H9 (cell line): ENCODE data around the gene MARS1. TPM values are rescaled to one million over a fixed set of nuclear protein-coding genes. Genes with fewer than 3 reads are reported as not detected.

Experiments used
- DNase-seq: peaks from one replicate; pipeline ENCODE4 v3.0.0-alpha.2; 2017
- H2AFZ ChIP-seq: one replicate; pipeline ENCODE4 v1.6.1; 2013; ENCODE audit warnings: mild to moderate bottlenecking, low read length, control low read depth, moderate library complexity
- H2AK5ac ChIP-seq: 2 replicates; pipeline ENCODE4 v1.6.1; 2013; ENCODE audit warnings: low read length, control low read depth, mixed read lengths; ENCODE audit not compliant: insufficient read length
- H2BK120ac ChIP-seq: one replicate; pipeline ENCODE4 v1.6.1; 2013; ENCODE audit warnings: low read depth, mild to moderate bottlenecking, low read length, control low read depth, inconsistent platforms; ENCODE audit not compliant: poor library complexity, severe bottlenecking
- H2BK12ac ChIP-seq: 2 replicates; pipeline ENCODE4 v1.6.1; 2013; ENCODE audit warnings: low read length, control low read depth, mixed read lengths, low read depth; ENCODE audit not compliant: insufficient read length
- H2BK15ac ChIP-seq: 2 replicates; pipeline ENCODE4 v1.6.1; 2013; ENCODE audit warnings: low read depth, low read length, control low read depth
- H2BK20ac ChIP-seq: one replicate; pipeline ENCODE4 v1.6.1; 2013; ENCODE audit warnings: low read depth, mild to moderate bottlenecking, low read length, control low read depth, inconsistent platforms; ENCODE audit not compliant: poor library complexity, severe bottlenecking
- H2BK5ac ChIP-seq: 2 replicates; pipeline ENCODE4 v1.6.1; 2013; ENCODE audit warnings: low read length, control low read depth, mixed read lengths; ENCODE audit not compliant: insufficient read length
- H3K14ac ChIP-seq: 2 replicates; pipeline ENCODE4 v1.6.1; 2013; ENCODE audit warnings: low read length, control low read depth; ENCODE audit not compliant: insufficient read depth
- H3K18ac ChIP-seq: 2 replicates; pipeline ENCODE4 v1.6.1; 2013; ENCODE audit warnings: low read depth, mild to moderate bottlenecking, mixed read lengths, low read length, control low read depth; ENCODE audit not compliant: insufficient read length
- H3K23ac ChIP-seq: 2 replicates; pipeline ENCODE4 v1.6.1; 2013; ENCODE audit warnings: low read length, control low read depth, mixed read lengths, low read depth; ENCODE audit not compliant: insufficient read length
- H3K23me2 ChIP-seq: 2 replicates; pipeline ENCODE4 v1.6.1; 2013; ENCODE audit warnings: low read depth, mild to moderate bottlenecking, mixed read lengths, low read length, control low read depth; ENCODE audit not compliant: insufficient read length, poor library complexity, severe bottlenecking
- H3K27ac ChIP-seq: 2 replicates; pipeline ENCODE4 v1.5.1; 2013; ENCODE audit warnings: low read length, control low read depth, mixed read lengths, low read depth; ENCODE audit not compliant: insufficient read length
- H3K27me3 ChIP-seq: 2 replicates; pipeline ENCODE4 v1.6.1; 2013; ENCODE audit warnings: low read length, control low read depth, inconsistent platforms; ENCODE audit not compliant: insufficient read depth
- H3K4ac ChIP-seq: 2 replicates; pipeline ENCODE4 v1.6.1; 2013; ENCODE audit warnings: low read depth, mild to moderate bottlenecking, control low read depth, inconsistent platforms, low read length, moderate library complexity
- H3K4me1 ChIP-seq: 2 replicates; pipeline ENCODE4 v1.6.1; 2013; ENCODE audit warnings: low read length, control low read depth, inconsistent platforms; ENCODE audit not compliant: insufficient read depth
- H3K4me2 ChIP-seq: 2 replicates; pipeline ENCODE4 v1.6.1; 2013; ENCODE audit warnings: low read length, control low read depth, mixed read lengths; ENCODE audit not compliant: insufficient read length, insufficient read depth
- H3K56ac ChIP-seq: 2 replicates; pipeline ENCODE4 v1.6.1; 2013; ENCODE audit warnings: low read depth, mild to moderate bottlenecking, mixed read lengths, low read length, control low read depth; ENCODE audit not compliant: insufficient read length
- H3K79me1 ChIP-seq: 2 replicates; pipeline ENCODE4 v1.6.1; 2013; ENCODE audit warnings: low read depth, mild to moderate bottlenecking, moderate library complexity, low read length, control low read depth, inconsistent platforms; ENCODE audit not compliant: insufficient read depth, poor library complexity, severe bottlenecking
- H3K79me2 ChIP-seq: 2 replicates; pipeline ENCODE4 v1.6.1; 2013; ENCODE audit warnings: low read length, control low read depth, inconsistent platforms; ENCODE audit not compliant: insufficient read depth
- H3K9ac ChIP-seq: 2 replicates; pipeline ENCODE4 v1.6.1; 2013; ENCODE audit warnings: low read length, control low read depth, mixed read lengths; ENCODE audit not compliant: insufficient read length; ENCODE audit errors: extremely low read depth
- H3K9me3 ChIP-seq: one replicate; pipeline ENCODE4 v1.6.1; 2013; ENCODE audit warnings: low read depth, low read length, inconsistent platforms; ENCODE audit not compliant: control insufficient read depth
- H3T11ph ChIP-seq: one replicate; pipeline ENCODE4 v1.6.1; 2013; ENCODE audit warnings: mild to moderate bottlenecking, low read length, control low read depth, inconsistent platforms
- H4K20me1 ChIP-seq: one replicate; pipeline ENCODE4 v1.6.1; 2013; ENCODE audit not compliant: control insufficient read depth, insufficient read length, insufficient read depth
- H4K5ac ChIP-seq: 2 replicates; pipeline ENCODE4 v1.6.1; 2013; ENCODE audit warnings: low read depth, mild to moderate bottlenecking, mixed read lengths, low read length, control low read depth; ENCODE audit not compliant: insufficient read length
- H4K8ac ChIP-seq: replicated peaks from 2 replicates; pipeline ENCODE4 v1.6.1; 2013; ENCODE audit warnings: low read length, control low read depth, mixed read lengths, low read depth; ENCODE audit not compliant: insufficient read length
- H4K91ac ChIP-seq: 2 replicates; pipeline ENCODE4 v1.6.1; 2013; ENCODE audit warnings: low read depth, mild to moderate bottlenecking, moderate library complexity, mixed read lengths, low read length, control low read depth; ENCODE audit not compliant: insufficient read length
- H3K27ac Mint-ChIP-seq, 3 experiments: 2 replicates in 2 of 3; 3 replicates in 1 of 3; pipeline ENCODE4 v1.8.0; 2020 to 2021; ENCODE audit warnings: mixed read lengths in 3 of 3, mild to moderate bottlenecking in 1 of 3, moderate library complexity in 1 of 3
- H3K27me3 Mint-ChIP-seq: 2 replicates; pipeline ENCODE4 v1.8.0; 2021; ENCODE audit warnings: low read depth, mild to moderate bottlenecking, moderate library complexity, mixed read lengths
- H3K36me3 Mint-ChIP-seq, 3 experiments: 2 replicates in 2 of 3; 3 replicates in 1 of 3; pipeline ENCODE4 v1.8.0; 2020 to 2021; ENCODE audit warnings: low read depth in 3 of 3, mixed read lengths in 3 of 3; ENCODE audit not compliant: insufficient read depth in 1 of 3
- H3K4me1 Mint-ChIP-seq, 2 experiments: 2 replicates each; pipeline ENCODE4 v1.8.0; 2020; ENCODE audit warnings: mixed read lengths in 2 of 2
- H3K4me3 Mint-ChIP-seq, 2 experiments: 2 replicates in 1 of 2; 3 replicates in 1 of 2; pipeline ENCODE4 v1.8.0; 2020 to 2021; ENCODE audit warnings: mild to moderate bottlenecking in 2 of 2, mixed read lengths in 2 of 2, moderate library complexity in 1 of 2
- H3K9me3 Mint-ChIP-seq, 2 experiments: 2 replicates in 1 of 2; 3 replicates in 1 of 2; pipeline ENCODE4 v1.8.0; 2020; ENCODE audit warnings: mild to moderate bottlenecking in 2 of 2, mixed read lengths in 2 of 2, moderate library complexity in 1 of 2
- CTCF ChIP-seq: fragments of 200-600 bp; sonication (generic); conservative IDR thresholded peaks from 3 replicates; pipeline ENCODE4 v1.8.0; 2021; ENCODE audit warnings: antibody characterized with exemption, mild to moderate bottlenecking
- WGBS: extraction: QIAGEN DNeasy Blood & Tissue Kit; methylation state at CpG from one replicate; pipeline ENCODE4 v1.1.7; 2013; ENCODE audit warnings: missing lambda C conversion rate, low lambda C conversion rate, mixed read lengths; ENCODE audit not compliant: insufficient read length; ENCODE audit errors: extremely low coverage; 5-methylcytosine and 5-hydroxymethylcytosine counted together
- total RNA-seq: library from RNA; stranded (reverse); gene quantifications from 2 replicates; pipeline ENCODE4 v1.2.1, GENCODE V29; 2021

Gene MARS1
- total RNA-seq, 1 experiment from 2014 or later, result 368 TPM

GRCh38 chr12:57474430-57474829, 13.4 kb upstream of the MARS1 start:
- H3K27me3 Mint-ChIP-seq, result peaks cover 78% of the 10 kb centered on the region
- no peak overlapping the region for H2BK12ac ChIP-seq
- TF ChIP-seq CTCF, result no peak

More at GRCh38 chr12:57474430-57474829, 13.4 kb upstream of the MARS1 start:
- H3K4me1 ChIP-seq, result no peaks in the 10 kb centered on the region; the same call in 1 of the 2 replicates
- H3K14ac ChIP-seq, result no peak overlapping the region
- no peak overlapping the region for H3K4ac ChIP-seq
- H3T11ph ChIP-seq, result no peak overlapping the region
- no peak overlapping the region for H2BK15ac ChIP-seq
- Mint-ChIP-seq H3K9me3 (no peaks in the 10 kb centered on the region), H3K27ac (no peak overlapping the region), H3K4me1 (peaks cover 21 to 22% of the 10 kb centered on the region in 2 experiments), H3K4me3 (peak overlapping the region in 1 of 2 experiments; percentile 80; a peak in 3 of 5 replicates), H3K36me3 (no peaks in the 10 kb centered on the region; a peak in 2 of 7 replicates)
- H3K4me2 ChIP-seq, result no peak overlapping the region
- H3K79me2 ChIP-seq, result no peaks in the 10 kb centered on the region
- no peak overlapping the region for H3K23ac ChIP-seq
- peaks cover 3% of the 10 kb centered on the region for H4K20me1 ChIP-seq
- no peak overlapping the region for H2AK5ac ChIP-seq
- no peak overlapping the region for H2BK5ac ChIP-seq
- no peak overlapping the region for H4K8ac ChIP-seq
- H3K56ac ChIP-seq, result no peak overlapping the region
- no peak overlapping the region for H4K91ac ChIP-seq
- H3K18ac ChIP-seq, result no peak overlapping the region
- H3K9ac ChIP-seq, result no peak overlapping the region
- no peak for DNase-seq
- peaks cover 15% of the 10 kb centered on the region for H3K23me2 ChIP-seq
- no peak overlapping the region for H2AFZ ChIP-seq
- no CpG with 5 or more reads among the region's 8 CpGs for WGBS
- H2BK120ac ChIP-seq, result no peak overlapping the region
- H4K5ac ChIP-seq, result no peak overlapping the region
- H3K27ac ChIP-seq, result no peak overlapping the region
- peaks cover 37% of the 10 kb centered on the region for H3K27me3 ChIP-seq
- no peaks in the 10 kb centered on the region for H3K9me3 ChIP-seq
- H3K79me1 ChIP-seq, result no peaks in the 10 kb centered on the region
- H2BK20ac ChIP-seq, result no peak overlapping the region
